Karpas-422 (cell line): ENCODE measurements around the gene NUDT8. TPM values are rescaled to one million over a fixed set of nuclear protein-coding genes. Genes with fewer than 3 reads are reported as not detected.
A peak's percentile ranks its signal among the peaks of the same experiment; 100 is the strongest.

ENCODE experiments used
- DNase-seq: peaks from one replicate; pipeline ENCODE4 v3.0.0-alpha.2; 2015
- H2AFZ ChIP-seq: fragments of 200-600 bp; sonication (generic); 2 replicates; pipeline ENCODE4 v1.6.1; 2014; ENCODE audit warnings: antibody characterized with exemption, low read length, mixed read lengths
- H3K27ac ChIP-seq: fragments of 200-600 bp; sonication (generic); 2 replicates; pipeline ENCODE4 v1.5.1; 2014; ENCODE audit warnings: mild to moderate bottlenecking, low read length, moderate library complexity
- H3K27me3 ChIP-seq: fragments of 200-600 bp; sonication (generic); 2 replicates; pipeline ENCODE4 v1.6.1; 2014; ENCODE audit warnings: low read length, mixed read lengths
- H3K36me3 ChIP-seq: fragments of 200-600 bp; sonication (generic); 2 replicates; pipeline ENCODE4 v1.6.1; 2014; ENCODE audit warnings: low read length, mixed read lengths; ENCODE audit not compliant: insufficient read depth
- H3K4me1 ChIP-seq: fragments of 200-600 bp; sonication (generic); 2 replicates; pipeline ENCODE4 v1.6.1; 2014; ENCODE audit warnings: mild to moderate bottlenecking, low read length, mixed read lengths
- H3K4me2 ChIP-seq: fragments of 200-600 bp; sonication (generic); 2 replicates; pipeline ENCODE4 v1.6.1; 2014; ENCODE audit warnings: low read length, low read depth, mild to moderate bottlenecking; ENCODE audit not compliant: poor library complexity, severe bottlenecking
- H3K4me3 ChIP-seq: fragments of 200-600 bp; sonication (generic); 2 replicates; pipeline ENCODE4 v1.5.1; 2014; ENCODE audit warnings: mild to moderate bottlenecking, antibody characterized with exemption, low read length, mixed read lengths
- H3K79me2 ChIP-seq: fragments of 200-600 bp; sonication (generic); 2 replicates; pipeline ENCODE4 v1.6.1; 2014; ENCODE audit warnings: mild to moderate bottlenecking, low read length, mixed read lengths
- H3K9ac ChIP-seq: fragments of 200-600 bp; sonication (generic); 2 replicates; pipeline ENCODE4 v1.6.0; 2014; ENCODE audit warnings: low read length
- H3K9me2 ChIP-seq: fragments of 200-600 bp; sonication (generic), shearing (Covaris generic); replicated peaks from 2 replicates; pipeline ENCODE4 v1.6.0; 2014; ENCODE audit warnings: mild to moderate bottlenecking, low read length, moderate library complexity; ENCODE audit not compliant: insufficient read depth
- H3K9me3 ChIP-seq: fragments of 300-700, 200-600 bp; sonication (generic); 2 replicates; pipeline ENCODE4 v1.6.1; 2014; ENCODE audit warnings: low read length, mixed read lengths
- H4K20me1 ChIP-seq: fragments of 200-600 bp; sonication (generic); 2 replicates; pipeline ENCODE4 v1.6.1; 2014; ENCODE audit warnings: mild to moderate bottlenecking, antibody characterized with exemption, low read length, low read depth; ENCODE audit not compliant: insufficient read depth
- total RNA-seq: library from RNA; depleted of rRNA; stranded (reverse); fragments of >200 nt; shearing (Covaris generic); gene quantifications from 2 replicates; pipeline ENCODE4 v1.2.3, GENCODE V29; 2014; ENCODE audit warnings: low replicate concordance

Gene NUDT8
- total RNA-seq, 1 experiment from 2014 or later: 10.4 TPM

DNA sequence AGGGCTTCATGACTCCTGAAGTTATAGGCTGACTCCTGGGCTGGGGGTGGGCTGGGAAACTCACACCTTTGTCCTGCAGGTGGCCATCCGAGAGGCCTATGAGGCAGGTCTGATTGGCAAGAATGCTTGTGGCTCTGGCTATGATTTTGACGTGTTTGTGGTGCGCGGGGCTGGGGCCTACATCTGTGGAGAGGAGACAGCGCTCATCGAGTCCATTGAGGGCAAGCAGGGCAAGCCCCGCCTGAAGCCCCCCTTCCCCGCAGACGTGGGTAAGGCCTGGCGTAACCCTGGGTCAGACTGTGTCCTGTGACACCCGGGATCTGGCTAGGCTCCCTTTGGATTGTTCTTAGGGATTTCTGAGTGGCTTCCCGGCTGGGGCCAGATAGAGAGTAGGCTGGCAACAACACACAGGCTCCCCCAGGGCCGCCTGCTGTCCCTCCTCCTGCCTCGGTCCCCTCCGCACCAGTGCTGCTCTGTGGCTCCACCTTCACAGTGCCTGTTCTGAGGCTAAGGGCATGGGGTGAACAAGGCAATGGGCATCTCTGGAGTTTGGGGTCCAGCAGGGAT, 19.4 kb downstream of the NUDT8 start:
- H3K27me3 ChIP-seq: no peaks in the 10 kb centered on the region
- no peak overlapping the region for H2AFZ ChIP-seq
- peaks cover 3% of the 10 kb centered on the region; the same call in 1 of the 2 replicates for H4K20me1 ChIP-seq
- H3K4me2 ChIP-seq: no peak overlapping the region
- no peak overlapping the region for H3K27ac ChIP-seq
- no peak overlapping the region for H3K9ac ChIP-seq
- H3K4me1 ChIP-seq: peaks cover 44% of the 10 kb centered on the region
- H3K9me2 ChIP-seq: no peaks in the 10 kb centered on the region
- no peaks in the 10 kb centered on the region; the same call in 1 of the 2 replicates for H3K36me3 ChIP-seq
- no peaks in the 10 kb centered on the region for H3K9me3 ChIP-seq
- peaks cover 18% of the 10 kb centered on the region for H3K79me2 ChIP-seq
- DNase-seq: no peak
- no peak overlapping the region for H3K4me3 ChIP-seq

DNA sequence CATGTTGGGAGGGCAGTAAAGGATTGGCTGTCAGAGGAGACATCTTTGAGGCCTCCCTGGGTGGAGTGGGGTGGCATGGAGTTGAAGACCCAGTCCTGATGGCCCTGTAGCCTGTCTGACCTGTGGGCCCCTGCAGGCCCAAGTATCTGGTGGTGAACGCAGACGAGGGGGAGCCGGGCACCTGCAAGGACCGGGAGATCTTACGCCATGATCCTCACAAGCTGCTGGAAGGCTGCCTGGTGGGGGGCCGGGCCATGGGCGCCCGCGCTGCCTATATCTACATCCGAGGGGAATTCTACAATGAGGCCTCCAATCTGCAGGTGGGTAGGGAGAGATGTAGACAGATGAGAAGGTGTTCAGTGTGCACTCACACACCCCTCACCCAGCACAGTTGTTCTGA, 20.4 kb downstream of the NUDT8 start:
- no peak overlapping the region for H3K4me3 ChIP-seq
- H3K36me3 ChIP-seq: no peaks in the 10 kb centered on the region; the same call in 1 of the 2 replicates
- no peaks in the 10 kb centered on the region for H3K9me3 ChIP-seq
- no peaks in the 10 kb centered on the region for H3K27me3 ChIP-seq
- peaks cover 36% of the 10 kb centered on the region for H3K4me1 ChIP-seq
- no peak overlapping the region for H3K9ac ChIP-seq
- no peak overlapping the region for H2AFZ ChIP-seq
- DNase-seq: no peak
- no peak overlapping the region for H3K4me2 ChIP-seq
- H3K79me2 ChIP-seq: peaks cover 18% of the 10 kb centered on the region
- peaks cover 3% of the 10 kb centered on the region; the same call in 1 of the 2 replicates for H4K20me1 ChIP-seq
- no peak overlapping the region for H3K27ac ChIP-seq
- H3K9me2 ChIP-seq: no peaks in the 10 kb centered on the region

DNA sequence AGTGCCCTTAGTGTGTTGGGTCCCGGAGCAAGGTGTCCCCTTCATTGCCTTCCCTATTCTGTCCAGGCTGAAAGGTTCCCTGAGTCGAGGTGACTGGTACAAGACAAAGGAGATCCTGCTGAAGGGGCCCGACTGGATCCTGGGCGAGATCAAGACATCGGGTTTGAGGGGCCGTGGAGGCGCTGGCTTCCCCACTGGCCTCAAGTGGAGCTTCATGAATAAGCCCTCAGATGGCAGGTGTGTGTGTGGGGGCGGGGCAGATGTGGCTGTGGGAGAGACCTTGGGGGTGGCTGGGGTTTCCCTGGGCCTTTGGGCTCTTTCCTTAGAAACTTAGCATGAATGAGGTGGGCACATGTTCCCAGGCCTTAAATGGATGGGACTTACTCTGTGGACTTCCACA, 21.3 kb downstream of the NUDT8 start:
- no peak overlapping the region for H3K27ac ChIP-seq
- no peaks in the 10 kb centered on the region; the same call in 1 of the 2 replicates for H3K36me3 ChIP-seq

DNA sequence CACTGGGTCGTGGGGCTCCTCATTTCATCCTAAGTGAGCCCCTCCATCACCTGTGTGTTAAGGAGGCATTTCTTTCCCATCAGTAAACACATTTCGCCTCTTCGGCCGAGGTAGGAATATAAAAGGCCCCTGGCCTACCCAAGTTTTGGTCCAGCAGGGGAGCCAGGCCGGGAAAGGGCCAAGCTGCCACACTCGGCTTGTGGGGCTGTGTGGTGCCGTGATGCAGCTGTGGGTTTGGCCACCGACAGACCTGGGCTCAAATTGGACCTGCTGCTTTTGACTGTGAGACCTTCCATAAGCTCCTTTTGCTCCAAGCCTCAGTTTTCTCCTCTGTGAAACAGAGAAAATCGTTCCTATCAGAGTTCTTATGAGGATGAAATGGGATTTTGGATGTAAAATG, 22.2 kb downstream of the NUDT8 start:
- H3K4me2 ChIP-seq: peak overlapping the region; percentile 91
- H3K79me2 ChIP-seq: peaks cover 18% of the 10 kb centered on the region
- no peak overlapping the region; the same call in 1 of the 2 replicates for H3K27ac ChIP-seq
- peak overlapping the region; percentile 93 for H3K9ac ChIP-seq
- H3K9me3 ChIP-seq: no peaks in the 10 kb centered on the region
- DNase-seq: no peak
- H2AFZ ChIP-seq: no peak overlapping the region
- H3K27me3 ChIP-seq: no peaks in the 10 kb centered on the region
- no peaks in the 10 kb centered on the region for H3K9me2 ChIP-seq
- peak overlapping the region; percentile 90 for H3K4me3 ChIP-seq
- H3K36me3 ChIP-seq: no peaks in the 10 kb centered on the region; the same call in 1 of the 2 replicates
- peaks cover 3% of the 10 kb centered on the region; the same call in 1 of the 2 replicates for H4K20me1 ChIP-seq
- H3K4me1 ChIP-seq: peaks cover 25% of the 10 kb centered on the region

More for the DNA sequence above, 21.3 kb downstream of the NUDT8 start:
- H3K9me2 ChIP-seq: no peaks in the 10 kb centered on the region
- no peak overlapping the region for H3K9ac ChIP-seq
- peak overlapping the region; percentile 90; the same call in 1 of the 2 replicates for H3K4me3 ChIP-seq
- peak overlapping the region; percentile 91 for H3K4me2 ChIP-seq
- DNase-seq: no peak
- no peaks in the 10 kb centered on the region for H3K27me3 ChIP-seq
- H2AFZ ChIP-seq: no peak overlapping the region
- peaks cover 30% of the 10 kb centered on the region for H3K4me1 ChIP-seq
- H3K9me3 ChIP-seq: no peaks in the 10 kb centered on the region
- peaks cover 3% of the 10 kb centered on the region; the same call in 1 of the 2 replicates for H4K20me1 ChIP-seq
- peaks cover 18% of the 10 kb centered on the region for H3K79me2 ChIP-seq

DNA sequence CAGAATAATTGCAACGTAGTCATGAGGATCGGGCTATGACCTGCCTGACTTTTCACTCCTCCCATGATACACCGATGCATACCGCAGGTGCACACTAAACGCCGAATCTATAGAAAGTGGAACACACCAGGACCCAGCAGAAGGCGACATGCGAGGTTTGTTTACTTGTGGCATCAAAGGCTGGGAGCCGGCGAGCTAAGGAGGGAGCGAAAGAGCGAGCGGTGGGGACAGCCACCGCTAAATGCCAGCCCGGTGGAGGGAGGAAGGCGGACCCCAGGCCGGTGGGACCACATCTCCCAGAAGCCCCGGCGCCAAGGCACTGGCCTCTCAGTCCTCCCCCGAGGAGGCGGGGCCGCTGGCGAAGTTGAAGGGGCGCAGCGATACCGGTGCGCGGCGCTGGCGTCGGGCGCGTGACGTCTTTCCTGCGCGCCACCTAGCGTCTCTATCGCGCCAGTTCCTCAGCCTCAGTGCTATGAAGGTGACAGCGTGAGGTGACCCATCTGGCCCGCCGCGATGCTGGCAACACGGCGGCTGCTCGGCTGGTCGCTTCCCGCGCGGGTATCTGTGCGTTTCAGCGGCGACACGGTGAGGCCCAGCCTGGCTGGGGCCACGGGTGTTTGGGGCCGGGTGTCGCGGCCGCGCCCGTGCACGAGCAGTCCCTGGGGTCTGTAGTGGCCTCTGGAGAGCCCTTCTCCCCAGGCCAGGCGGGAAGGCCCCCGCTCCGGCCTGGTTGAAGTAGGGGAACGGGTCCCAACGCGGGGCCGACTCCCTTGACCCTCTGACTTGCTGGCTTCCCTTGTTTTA, 23.0 kb downstream of the NUDT8 start, which contains the start of gene NDUFV1:
Gene NDUFV1, plus strand, starts transcription at position 445 of the 804 bp plus-strand sequence. Its CDS starts 69 bp downstream, at position 514.
- H3K4me3 ChIP-seq: peak within 1 kb of the TSS; percentile 90
- DNase-seq: peak; percentile 99

DNA sequence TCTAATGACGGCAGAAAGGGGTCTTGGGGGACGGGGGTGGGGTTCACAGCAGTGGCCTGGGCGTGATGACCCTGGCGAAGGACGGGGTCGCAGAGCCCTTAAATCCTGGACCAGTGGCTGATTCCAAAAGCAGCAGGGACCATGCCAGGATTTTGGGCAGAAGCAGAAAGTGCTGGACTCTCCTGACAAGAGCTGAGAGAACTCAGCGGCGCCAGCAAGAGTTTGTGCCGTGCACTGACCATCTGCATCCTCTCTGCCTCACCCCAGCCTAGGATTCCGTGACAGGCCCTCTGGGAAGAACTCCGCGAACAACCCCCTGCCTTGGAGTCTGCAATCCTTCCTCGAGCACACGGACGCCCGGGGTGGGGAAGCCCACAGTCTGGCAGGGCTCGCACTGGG, 23.6 kb downstream of the NUDT8 start:
- Histone ChIP-seq H3K4me3 (peak overlapping the region; percentile 90), H3K27ac (no peak overlapping the region), H3K4me2 (peak overlapping the region; percentile 91), H3K4me1 (peaks cover 33% of the 10 kb centered on the region), H4K20me1 (peaks cover 3% of the 10 kb centered on the region; the same call in 1 of the 2 replicates), H3K9me2 (no peaks in the 10 kb centered on the region), H3K9me3 (no peaks in the 10 kb centered on the region), H3K36me3 (no peaks in the 10 kb centered on the region; the same call in 1 of the 2 replicates), H3K27me3 (no peaks in the 10 kb centered on the region), H2AFZ (peak overlapping the region; percentile 74; the same call in 1 of the 2 replicates), H3K9ac (peak overlapping the region; percentile 61), H3K79me2 (peaks cover 18% of the 10 kb centered on the region)
- DNase-seq: no peak

More for the DNA sequence above, 23.0 kb downstream of the NUDT8 start, which contains the start of gene NDUFV1:
- no peaks in the 10 kb centered on the region for H3K9me2 ChIP-seq
- peak within 1 kb of the TSS; percentile 74; the same call in 1 of the 2 replicates for H2AFZ ChIP-seq
- H3K4me1 ChIP-seq: peaks cover 27% of the 10 kb centered on the region
- no peaks in the 10 kb centered on the region; the same call in 1 of the 2 replicates for H3K36me3 ChIP-seq
- peaks cover 3% of the 10 kb centered on the region; the same call in 1 of the 2 replicates for H4K20me1 ChIP-seq
- H3K4me2 ChIP-seq: peak within 1 kb of the TSS; percentile 91
- H3K9ac ChIP-seq: peak within 1 kb of the TSS; percentile 93
- H3K27ac ChIP-seq: no peak within 1 kb of the TSS; the same call in 1 of the 2 replicates
- no peaks in the 10 kb centered on the region for H3K27me3 ChIP-seq
- no peaks in the 10 kb centered on the region for H3K9me3 ChIP-seq
- peaks cover 18% of the 10 kb centered on the region for H3K79me2 ChIP-seq

DNA sequence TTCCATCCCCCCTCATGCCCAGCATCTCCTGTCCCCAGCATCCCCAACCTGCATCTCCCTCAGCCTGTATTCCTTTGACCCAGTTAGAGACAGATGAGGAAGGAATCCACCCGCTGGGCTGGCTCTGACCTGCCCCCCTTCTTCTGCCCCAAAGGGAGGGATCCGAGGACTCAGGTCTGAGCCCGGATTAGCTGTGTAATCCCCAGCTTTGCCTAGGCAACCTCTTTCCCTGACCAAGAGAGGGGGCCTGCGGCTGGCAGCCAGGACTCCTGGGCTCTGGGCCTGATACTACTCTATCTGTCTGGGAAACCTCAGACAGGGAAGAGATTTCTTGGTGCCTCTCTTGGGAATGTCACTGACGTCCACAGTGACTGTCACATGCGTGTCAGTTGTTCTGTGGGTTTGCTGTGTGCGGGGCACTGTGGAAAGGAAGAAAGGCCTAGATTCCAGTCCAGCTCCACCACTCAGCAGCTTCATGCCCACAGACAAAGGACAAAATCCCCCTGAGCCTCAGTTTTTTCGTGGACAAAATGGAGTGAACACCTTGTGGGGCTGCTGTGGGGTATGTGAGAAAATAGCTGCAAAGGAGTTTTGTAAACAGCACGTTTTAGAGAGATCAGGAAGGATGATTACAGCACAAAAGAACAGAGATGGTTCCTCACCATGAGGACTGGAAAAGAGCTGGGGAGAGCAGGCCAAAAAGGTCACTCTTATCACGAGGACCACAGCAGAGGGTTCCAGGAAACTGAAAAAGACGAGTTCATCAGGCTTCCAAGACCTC, 24.3 kb downstream of the NUDT8 start:
- peaks cover 18% of the 10 kb centered on the region for H3K79me2 ChIP-seq
- no peaks in the 10 kb centered on the region for H3K9me2 ChIP-seq
- DNase-seq: no peak
- no peak overlapping the region for H2AFZ ChIP-seq
- no peaks in the 10 kb centered on the region for H3K27me3 ChIP-seq
- peaks cover 3% of the 10 kb centered on the region; the same call in 1 of the 2 replicates for H4K20me1 ChIP-seq
- peaks cover 40% of the 10 kb centered on the region for H3K4me1 ChIP-seq
- H3K4me2 ChIP-seq: peak overlapping the region; percentile 91
- no peak overlapping the region for H3K4me3 ChIP-seq
- no peaks in the 10 kb centered on the region for H3K9me3 ChIP-seq
- no peaks in the 10 kb centered on the region; the same call in 1 of the 2 replicates for H3K36me3 ChIP-seq
- no peak overlapping the region for H3K27ac ChIP-seq
- H3K9ac ChIP-seq: 0 out of 2 replicates have a peak overlapping the region, but pooled peaks have one; percentile 61
